AG09309 (cell line): ENCODE results near the gene RNF207.

Source experiments
- DNase-seq: peaks from one replicate; pipeline ENCODE4 v3.0.0-alpha.2; 2010; ENCODE audit warnings: low read depth
- H3K4me3 ChIP-seq: 2 replicates; pipeline ENCODE4 v1.5.1; 2011; ENCODE audit warnings: mild to moderate bottlenecking, low read depth, low read length, moderate library complexity; ENCODE audit not compliant: control insufficient read depth
- TF ChIP-seq, protein P1 (sequence below): IDR thresholded peaks from 2 replicates; pipeline ENCODE4 v1.5.1; 2011; ENCODE audit warnings: mild to moderate bottlenecking, low read depth, low read length, inconsistent platforms; ENCODE audit not compliant: insufficient read depth, control insufficient read depth; ENCODE audit errors: missing control alignments

The RNF207 gene

DNA sequence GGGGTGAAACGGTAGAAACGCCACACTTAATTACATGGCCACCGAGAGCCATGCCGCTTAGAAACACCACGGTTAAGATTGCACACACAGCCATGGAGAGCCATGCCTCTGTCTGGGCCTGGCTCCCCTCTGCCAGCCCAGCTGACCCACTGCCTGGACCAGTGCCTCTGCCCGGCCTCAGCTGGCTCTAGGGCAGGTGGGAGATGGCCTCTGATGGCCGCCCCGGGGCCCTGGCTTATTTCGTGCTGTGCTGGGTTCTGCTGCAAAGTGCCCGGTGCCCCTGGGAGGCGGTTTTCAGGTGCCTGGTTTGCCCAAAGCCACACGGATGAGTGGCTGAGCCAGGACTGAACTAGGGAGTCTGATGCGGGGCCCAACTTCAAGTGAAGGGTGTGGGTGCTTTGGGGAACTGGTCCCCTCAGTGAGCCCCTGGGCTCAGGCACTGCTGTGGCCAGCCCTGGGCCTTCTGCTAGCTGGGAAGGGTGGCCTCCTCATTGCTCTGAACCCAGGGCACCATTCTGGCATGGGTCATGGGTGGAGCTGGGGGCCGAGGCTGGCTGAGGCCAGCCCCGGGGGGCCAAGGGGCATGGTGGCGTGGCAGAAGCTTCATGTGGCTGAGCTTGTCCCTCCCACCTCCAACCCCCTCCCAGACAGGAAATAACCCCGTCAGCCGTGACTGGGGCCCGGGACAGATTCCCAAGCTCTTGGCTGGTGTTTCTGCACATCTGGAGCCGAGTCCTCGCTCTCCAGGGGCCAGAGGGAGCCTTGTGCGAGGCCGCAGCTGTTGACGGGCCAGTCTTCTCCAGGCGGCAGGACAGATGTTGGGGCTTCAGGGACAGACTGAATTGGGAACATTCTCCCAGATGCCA is 56.9 kb downstream of the RNF207 start:
- H3K4me3 ChIP-seq: no peak overlapping the region

DNA sequence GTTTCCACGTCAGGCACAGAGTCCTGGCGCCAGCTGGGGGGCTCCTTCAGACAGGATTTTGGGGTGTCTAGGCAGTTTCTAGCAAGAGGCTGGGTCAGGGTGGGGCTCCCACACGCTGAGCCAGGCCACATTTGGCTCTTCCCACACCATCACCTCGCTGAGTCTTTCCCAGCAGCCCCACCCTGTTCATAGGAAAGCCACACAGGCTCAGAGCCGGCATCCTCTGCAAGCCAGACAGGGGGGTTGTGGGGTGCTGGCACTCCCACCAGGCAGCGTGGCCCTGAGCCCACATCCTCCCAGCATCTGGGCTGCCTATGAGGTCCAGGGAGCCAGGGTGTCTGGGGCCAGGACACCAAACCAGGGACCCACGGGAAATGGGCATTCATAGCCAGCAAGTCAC is 57.8 kb downstream of the RNF207 start:
- TF ChIP-seq, protein P1, sequence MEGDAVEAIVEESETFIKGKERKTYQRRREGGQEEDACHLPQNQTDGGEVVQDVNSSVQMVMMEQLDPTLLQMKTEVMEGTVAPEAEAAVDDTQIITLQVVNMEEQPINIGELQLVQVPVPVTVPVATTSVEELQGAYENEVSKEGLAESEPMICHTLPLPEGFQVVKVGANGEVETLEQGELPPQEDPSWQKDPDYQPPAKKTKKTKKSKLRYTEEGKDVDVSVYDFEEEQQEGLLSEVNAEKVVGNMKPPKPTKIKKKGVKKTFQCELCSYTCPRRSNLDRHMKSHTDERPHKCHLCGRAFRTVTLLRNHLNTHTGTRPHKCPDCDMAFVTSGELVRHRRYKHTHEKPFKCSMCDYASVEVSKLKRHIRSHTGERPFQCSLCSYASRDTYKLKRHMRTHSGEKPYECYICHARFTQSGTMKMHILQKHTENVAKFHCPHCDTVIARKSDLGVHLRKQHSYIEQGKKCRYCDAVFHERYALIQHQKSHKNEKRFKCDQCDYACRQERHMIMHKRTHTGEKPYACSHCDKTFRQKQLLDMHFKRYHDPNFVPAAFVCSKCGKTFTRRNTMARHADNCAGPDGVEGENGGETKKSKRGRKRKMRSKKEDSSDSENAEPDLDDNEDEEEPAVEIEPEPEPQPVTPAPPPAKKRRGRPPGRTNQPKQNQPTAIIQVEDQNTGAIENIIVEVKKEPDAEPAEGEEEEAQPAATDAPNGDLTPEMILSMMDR: no peak
- no peak overlapping the region for H3K4me3 ChIP-seq
- no peak for DNase-seq

More for the DNA sequence above, 56.9 kb downstream of the RNF207 start:
- DNase-seq: no peak
- TF ChIP-seq, protein P1: no peak

DNA sequence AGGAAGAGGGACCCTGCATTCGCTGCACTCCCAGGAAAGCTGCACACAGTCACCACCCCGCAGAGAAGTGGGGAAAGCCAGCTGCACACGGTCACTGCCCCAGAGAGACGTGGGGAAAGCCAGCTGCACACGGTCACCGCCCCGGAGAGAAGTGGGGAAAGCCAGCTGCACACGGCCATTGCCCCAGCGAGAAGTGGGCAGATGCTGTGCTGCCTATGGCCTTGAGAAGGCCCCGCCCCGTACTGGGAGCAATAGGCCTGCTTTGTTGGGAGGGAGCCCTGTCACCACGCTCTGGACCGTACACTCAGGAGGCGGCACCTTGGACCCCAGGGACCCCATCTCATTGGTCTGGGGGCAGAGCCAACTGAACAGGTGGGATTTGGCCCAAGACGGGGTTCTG is 59.2 kb downstream of the RNF207 start:
- no peak for DNase-seq
- TF ChIP-seq, protein P1: no peak
- no peak overlapping the region for H3K4me3 ChIP-seq

DNA sequence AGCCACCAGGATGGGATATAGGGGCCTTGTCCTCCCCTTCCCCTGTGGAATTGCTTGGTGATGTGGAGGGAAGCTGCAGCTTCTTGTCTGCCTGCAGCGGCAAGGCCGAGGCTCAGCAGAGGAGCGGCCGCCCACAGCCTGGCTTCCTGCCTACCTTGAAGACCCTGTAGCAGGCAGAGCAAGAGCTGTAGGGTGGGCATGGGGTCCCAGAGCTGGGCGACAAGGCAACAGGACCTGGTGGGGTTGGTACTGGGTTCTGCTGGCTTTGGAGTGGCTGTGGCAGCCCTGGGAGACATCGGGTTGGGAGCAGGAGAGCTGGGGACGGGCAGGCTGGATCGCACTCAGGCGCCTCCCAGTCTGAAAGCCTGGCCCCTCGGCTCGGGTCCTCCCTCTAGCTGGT is 60.7 kb downstream of the RNF207 start:
- TF ChIP-seq, protein P1: no peak
- no peak overlapping the region for H3K4me3 ChIP-seq
- no peak for DNase-seq

DNA sequence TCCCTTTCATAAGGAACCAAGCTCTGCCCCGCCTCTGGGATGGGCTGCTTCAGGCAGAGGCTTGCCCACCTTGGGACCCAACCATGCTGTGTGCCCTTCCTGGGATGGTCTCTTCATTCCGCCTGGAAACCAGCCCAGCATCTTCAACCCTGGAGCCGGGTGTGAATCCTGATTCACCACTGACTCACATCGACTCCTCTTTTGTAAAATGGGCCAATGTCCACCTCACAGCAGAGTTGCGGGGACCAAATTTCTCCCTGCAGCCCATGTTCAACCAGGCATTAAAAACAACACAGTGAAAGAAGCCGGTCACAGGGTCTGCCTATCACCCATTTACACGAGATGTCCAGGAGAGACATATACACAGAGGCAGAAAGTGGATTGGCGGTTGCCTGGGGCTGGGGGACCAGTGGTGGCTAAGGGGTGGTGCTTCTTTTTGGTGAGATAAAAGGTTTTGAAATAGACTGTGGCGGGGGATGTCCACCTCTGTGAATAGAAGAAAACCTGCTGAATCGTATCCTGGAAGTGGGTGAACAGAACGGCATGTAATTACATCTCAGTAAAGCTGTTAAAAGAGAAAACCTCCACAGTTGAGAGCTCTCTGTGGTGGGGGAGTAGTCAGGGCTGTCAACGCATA is 61.9 kb downstream of the RNF207 start:
- H3K4me3 ChIP-seq: no peak overlapping the region
- TF ChIP-seq, protein P1: no peak
- DNase-seq: no peak

DNA sequence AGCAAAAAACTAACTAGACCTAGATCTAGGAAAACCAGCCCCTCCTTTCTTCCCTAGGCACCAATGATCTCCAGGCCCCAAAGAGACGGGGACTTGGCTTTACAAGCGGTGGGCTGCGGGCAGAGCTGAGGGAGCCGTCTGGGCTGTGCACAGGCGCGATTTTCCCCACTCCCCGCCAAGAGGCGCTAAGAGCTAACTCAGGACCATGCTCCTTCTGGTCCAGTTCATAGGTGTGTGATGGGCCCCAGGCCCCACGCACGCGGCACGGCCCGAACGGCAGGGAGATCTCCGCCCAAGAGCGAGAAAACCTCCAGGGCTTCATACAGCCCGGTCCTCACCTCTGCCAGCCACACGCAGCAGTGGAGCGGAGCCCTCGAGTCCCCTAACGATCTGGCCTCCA is 62.5 kb downstream of the RNF207 start:
- TF ChIP-seq, protein P1: no peak
- no peak for DNase-seq
- H3K4me3 ChIP-seq: no peak overlapping the region
